HFF-Myc (cell line): Measurements from ENCODE around the gene SERPINB6.

Source experiments
- DNase-seq: peaks from one replicate; pipeline ENCODE4 v3.0.0-alpha.2; 2011; ENCODE audit warnings: low read depth; ENCODE audit errors: extremely low read depth
- H3K4me3 ChIP-seq: replicated peaks from 2 replicates; pipeline ENCODE4 v1.5.1; 2011; ENCODE audit warnings: low read depth, mild to moderate bottlenecking, control low read depth, low read length
- CTCF ChIP-seq: IDR thresholded peaks from 2 replicates; pipeline ENCODE4 v1.5.1; 2012; ENCODE audit warnings: mild to moderate bottlenecking, low read depth, low read length, control low read depth; ENCODE audit errors: missing control alignments

SERPINB6 gene

GRCh38 chr6:2919886-2920285 is 51.5 kb downstream of the SERPINB6 start:
- no peak for TF ChIP-seq CTCF
- DNase-seq = no peak
- H3K4me3 ChIP-seq = no peak overlapping the region

- H3K4me3 ChIP-seq = no peak overlapping the region
- TF ChIP-seq CTCF = no peak
- DNase-seq = no peak
These were observed 52.0 kb downstream of the SERPINB6 start for GRCh38 chr6:2919401-2919800.

GRCh38 chr6:2918936-2919335 is 52.4 kb downstream of the SERPINB6 start:
- DNase-seq = no peak
- no peak for TF ChIP-seq CTCF
- H3K4me3 ChIP-seq = no peak overlapping the region

GRCh38 chr6:2917801-2918445 is 53.4 kb downstream of the SERPINB6 start:
- DNase-seq = no peak
- H3K4me3 ChIP-seq = no peak overlapping the region
- no peak for TF ChIP-seq CTCF

GRCh38 chr6:2917065-2917464 is 54.3 kb downstream of the SERPINB6 start:
- H3K4me3 ChIP-seq = no peak overlapping the region
- no peak for TF ChIP-seq CTCF
- no peak for DNase-seq

- no peak for DNase-seq
- no peak for TF ChIP-seq CTCF
- no peak overlapping the region for H3K4me3 ChIP-seq
These were observed 55.0 kb downstream of the SERPINB6 start for GRCh38 chr6:2916158-2916925.

GRCh38 chr6:2915150-2915549 is 56.2 kb downstream of the SERPINB6 start:
- no peak for DNase-seq
- H3K4me3 ChIP-seq = no peak overlapping the region
- TF ChIP-seq CTCF = no peak
